Right atrium auricular region (tissue), 2 donors: ENCODE data around the gene CSMD2. TPM values are rescaled to one million over a fixed set of nuclear protein-coding genes. Genes with fewer than 3 reads are reported as not detected.

ENCODE experiments used
- DNase-seq: peaks from one replicate; pipeline ENCODE4 v3.0.0-alpha.2; 2019; ENCODE audit warnings: low spot score
- H3K27ac ChIP-seq, 2 donors: fragments of 200-600 bp; sonication (generic); 1 replicate in 1 of 2; 2 replicates in 1 of 2; pipeline ENCODE4 v1.5.1; 2016 to 2019
- H3K27me3 ChIP-seq, 2 donors: fragments of 200-600 bp; sonication (generic); one replicate each; pipeline versions ENCODE4 v1.5.1 to v1.6.0; 2017 to 2019
- H3K36me3 ChIP-seq: fragments of 200-600 bp; sonication (generic); one replicate; pipeline ENCODE4 v1.5.1; 2016
- H3K4me1 ChIP-seq, 2 donors: fragments of 200-600 bp; sonication (generic); one replicate each; pipeline versions ENCODE4 v1.5.1 to v1.6.0; 2017 to 2019
- H3K4me3 ChIP-seq, 2 donors: fragments of 200-600 bp; sonication (generic); 1 replicate in 1 of 2; 2 replicates in 1 of 2; pipeline ENCODE4 v1.5.1; 2017 to 2019; ENCODE audit warnings: mild to moderate bottlenecking in 1 of 2, moderate library complexity in 1 of 2
- H3K9me3 ChIP-seq, 2 donors: fragments of 200-600 bp; sonication (generic); one replicate each; pipeline ENCODE4 v1.5.1; 2019
- CTCF ChIP-seq, 2 donors: fragments of 200-600 bp; sonication (generic); IDR thresholded peaks; one replicate each; pipeline ENCODE4 v1.5.1; 2019; ENCODE audit warnings: antibody characterized with exemption in 2 of 2
- total RNA-seq, 2 donors: library from RNA; depleted of rRNA; stranded (reverse); fragments of >200 nt; gene quantifications; one replicate each; pipeline ENCODE4 v1.1.0, GENCODE V29; 2016

CSMD2 gene
- total RNA-seq, 2 donors from 2014 or later, result 0.39 to 0.44 TPM

GRCh38 chr1:33825506-33825905 is 339.5 kb downstream of the CSMD2 start:
- TF ChIP-seq CTCF (IDR thresholded peaks at IDR 0.05), result no peak
- H3K27me3 ChIP-seq, result no peaks in the 10 kb centered on the region
- no peaks in the 10 kb centered on the region for H3K36me3 ChIP-seq
- DNase-seq, result peak; percentile 21
- H3K4me1 ChIP-seq, result no peaks in the 10 kb centered on the region
- H3K9me3 ChIP-seq, result no peaks in the 10 kb centered on the region
- H3K4me3 ChIP-seq, result no peak overlapping the region
- no peak overlapping the region for H3K27ac ChIP-seq

- H3K27ac ChIP-seq, result no peak overlapping the region
- no peak overlapping the region for H3K4me3 ChIP-seq
- H3K4me1 ChIP-seq, result no peaks in the 10 kb centered on the region
- TF ChIP-seq CTCF (IDR thresholded peaks at IDR 0.05), result no peak
- no peaks in the 10 kb centered on the region for H3K27me3 ChIP-seq
- H3K9me3 ChIP-seq, result no peaks in the 10 kb centered on the region
- no peak for DNase-seq
- H3K36me3 ChIP-seq, result no peaks in the 10 kb centered on the region
Measured at GRCh38 chr1:33824971-33825370, 340.1 kb downstream of the CSMD2 start.

- Histone ChIP-seq H3K36me3 (no peaks in the 10 kb centered on the region), H3K27me3 (no peaks in the 10 kb centered on the region), H3K4me1 (no peaks in the 10 kb centered on the region), H3K4me3 (no peak overlapping the region), H3K9me3 (no peaks in the 10 kb centered on the region), H3K27ac (no peak overlapping the region)
- TF ChIP-seq CTCF (IDR thresholded peaks at IDR 0.05), result no peak
- peak; percentile 47 for DNase-seq
Measured at GRCh38 chr1:33824321-33824720, 340.7 kb downstream of the CSMD2 start.

GRCh38 chr1:33823830-33824229 is 341.2 kb downstream of the CSMD2 start:
- peak; percentile 9 for DNase-seq
- H3K36me3 ChIP-seq, result no peaks in the 10 kb centered on the region
- H3K4me3 ChIP-seq, result no peak overlapping the region
- H3K27me3 ChIP-seq, result no peaks in the 10 kb centered on the region
- no peak for TF ChIP-seq CTCF (IDR thresholded peaks at IDR 0.05)
- no peak overlapping the region for H3K27ac ChIP-seq
- H3K4me1 ChIP-seq, result no peaks in the 10 kb centered on the region
- H3K9me3 ChIP-seq, result no peaks in the 10 kb centered on the region

GRCh38 chr1:33823401-33823800 is 341.6 kb downstream of the CSMD2 start:
- H3K36me3 ChIP-seq, result no peaks in the 10 kb centered on the region
- H3K4me1 ChIP-seq, result no peaks in the 10 kb centered on the region
- no peak for TF ChIP-seq CTCF (IDR thresholded peaks at IDR 0.05)
- H3K9me3 ChIP-seq, result no peaks in the 10 kb centered on the region
- H3K27me3 ChIP-seq, result no peaks in the 10 kb centered on the region
- no peak overlapping the region for H3K4me3 ChIP-seq
- DNase-seq, result peak; percentile 23
- H3K27ac ChIP-seq, result no peak overlapping the region

- no peaks in the 10 kb centered on the region for H3K27me3 ChIP-seq
- TF ChIP-seq CTCF (IDR thresholded peaks at IDR 0.05), result no peak
- no peak overlapping the region for H3K4me3 ChIP-seq
Measured at GRCh38 chr1:33822396-33822795, 342.6 kb downstream of the CSMD2 start.

More at GRCh38 chr1:33822396-33822795, 342.6 kb downstream of the CSMD2 start:
- H3K27ac ChIP-seq, result no peak overlapping the region
- DNase-seq, result no peak
- no peaks in the 10 kb centered on the region for H3K36me3 ChIP-seq
- H3K4me1 ChIP-seq, result no peaks in the 10 kb centered on the region
- H3K9me3 ChIP-seq, result no peaks in the 10 kb centered on the region
